NCI-H69 (cell line): ENCODE measurements around the gene IL21.
A peak's percentile ranks its signal among the peaks of the same experiment; 100 is the strongest.
"Not testable (repeated sequence)": the region's sequence is repeated elsewhere in the genome, so short reads cannot be mapped to it uniquely, and the experiment has no call there.

Experiments used
- DNase-seq: peaks from one replicate; lab custom pipeline; 2025; lab: John Stamatoyannopoulos, UW

Gene IL21

GRCh38 chr4:122621016-122621507 is at the start of gene IL21:
Gene IL21 (minus strand): TSS chr4:122621066. CDS start chr4:122621011, 55 bp downstream.
- no peak for DNase-seq

GRCh38 chr4:122669911-122670738 is 49.3 kb upstream of the IL21 start:
- DNase-seq = no peak

GRCh38 chr4:122668241-122668640 is 47.4 kb upstream of the IL21 start:
- DNase-seq = no peak

- DNase-seq = no peak
These were observed 45.8 kb upstream of the IL21 start for GRCh38 chr4:122666527-122667245.

- DNase-seq = no peak
These were observed 44.5 kb upstream of the IL21 start for GRCh38 chr4:122665161-122665929.

GRCh38 chr4:122663814-122664610 is 43.1 kb upstream of the IL21 start:
- no peak for DNase-seq

GRCh38 chr4:122663291-122663690 is 42.4 kb upstream of the IL21 start:
- DNase-seq = no peak

GRCh38 chr4:122662701-122663100 is 41.8 kb upstream of the IL21 start:
- DNase-seq = no peak

- DNase-seq = no peak
These were observed 40.6 kb upstream of the IL21 start for GRCh38 chr4:122661176-122662160.

- DNase-seq = no peak
These were observed 38.0 kb upstream of the IL21 start for GRCh38 chr4:122658818-122659295.

GRCh38 chr4:122658377-122658776 is 37.5 kb upstream of the IL21 start:
- no peak for DNase-seq

GRCh38 chr4:122657553-122657952 is 36.7 kb upstream of the IL21 start:
- no peak for DNase-seq

GRCh38 chr4:122656583-122656982 is 35.7 kb upstream of the IL21 start:
- DNase-seq = not testable (repeated sequence)

GRCh38 chr4:122652379-122652778 is 31.5 kb upstream of the IL21 start:
- DNase-seq = peak; percentile 15

GRCh38 chr4:122650148-122650547 is 29.3 kb upstream of the IL21 start:
- DNase-seq = no peak

GRCh38 chr4:122647656-122648055 is 26.8 kb upstream of the IL21 start:
- no peak for DNase-seq

- DNase-seq = no peak
These were observed 22.4 kb upstream of the IL21 start for GRCh38 chr4:122643257-122643656.

- no peak for DNase-seq
These were observed 18.3 kb upstream of the IL21 start for GRCh38 chr4:122639181-122639580.

GRCh38 chr4:122636697-122637096 is 15.8 kb upstream of the IL21 start:
- DNase-seq = no peak

- no peak for DNase-seq
These were observed 14.3 kb upstream of the IL21 start for GRCh38 chr4:122635205-122635604.
